Esophagus (tissue), 2 donors: ENCODE data around the gene C6orf141. TPM values are rescaled to one million over a fixed set of nuclear protein-coding genes. Genes with fewer than 3 reads are reported as not detected.

ENCODE experiments used
- H3K27ac ChIP-seq, 2 donors: one replicate each; pipeline ENCODE4 v1.5.1; 2013; ENCODE audit warnings: low read depth in 2 of 2, mild to moderate bottlenecking in 2 of 2, inconsistent platforms in 1 of 2, low read length in 1 of 2, moderate library complexity in 1 of 2
- H3K27me3 ChIP-seq, 2 donors: one replicate each; pipeline ENCODE4 v1.6.1; 2013; ENCODE audit warnings: low read length in 2 of 2, control low read depth in 1 of 2, mild to moderate bottlenecking in 1 of 2; ENCODE audit not compliant: insufficient read depth in 2 of 2, control insufficient read depth in 1 of 2
- H3K36me3 ChIP-seq, 2 donors: one replicate each; pipeline ENCODE4 v1.6.1; 2013; ENCODE audit warnings: low read length in 1 of 2; ENCODE audit not compliant: control insufficient read depth in 2 of 2, insufficient read depth in 2 of 2
- H3K4me1 ChIP-seq, 2 donors: one replicate each; pipeline ENCODE4 v1.6.1; 2013; ENCODE audit warnings: low read length in 1 of 2; ENCODE audit not compliant: control insufficient read depth in 2 of 2, insufficient read depth in 2 of 2
- H3K4me3 ChIP-seq, 2 donors: one replicate each; pipeline ENCODE4 v1.5.1; 2013; ENCODE audit warnings: low read length in 2 of 2, mild to moderate bottlenecking in 2 of 2, low read depth in 1 of 2, moderate library complexity in 1 of 2
- H3K9me3 ChIP-seq, 2 donors: one replicate each; pipeline ENCODE4 v1.6.1; 2013; ENCODE audit warnings: mild to moderate bottlenecking in 2 of 2, low read depth in 1 of 2, low read length in 1 of 2, moderate library complexity in 1 of 2; ENCODE audit not compliant: control insufficient read depth in 2 of 2, insufficient read depth in 1 of 2
- WGBS, 2 donors: extraction: QIAGEN DNeasy Blood & Tissue Kit; methylation state at CpG; one replicate each; pipeline ENCODE4 v1.1.7; 2013; 5-methylcytosine and 5-hydroxymethylcytosine counted together
- polyA plus RNA-seq, 2 donors: library from polyadenylated mRNA; stranded (reverse); fragments of 200-250 nt; gene quantifications; one replicate each; pipeline ENCODE4 v1.2.3, GENCODE V29; 2013
- donor health status: healthy with polysubstance abuse.
- donor health status: Bipolar disorder and iron deficiency.

The C6orf141 gene
- polyA plus RNA-seq: 1 to 10 TPM; 4.9 to 9.7 TPM

- H3K36me3 ChIP-seq: no peaks in the 10 kb centered on the region
- H3K27me3 ChIP-seq: no peaks in the 10 kb centered on the region
- no peaks in the 10 kb centered on the region for H3K9me3 ChIP-seq
- H3K4me1 ChIP-seq: peaks cover 4 to 5% of the 10 kb centered on the region in 2 donors
- peak within 1 kb of the TSS; percentile 61 to 83 for H3K4me3 ChIP-seq
- WGBS, 2 donors: 1% methylated on average over 41 to 42 of the region's 42 CpGs
- peak within 1 kb of the TSS in 1 of 2 donors; percentile 42 for H3K27ac ChIP-seq
Measured at GRCh38 chr6:49550492-49551077, at the start of gene C6orf141. C6orf141 (plus strand) TSS chr6:49550668; CDS start chr6:49550793, 125 bp downstream.

- H3K4me3 ChIP-seq: no peak overlapping the region
- 45 to 74% methylated on average over 5 of the region's 5 CpGs for WGBS, 2 donors
- H3K27ac ChIP-seq: no peak overlapping the region
- H3K4me1 ChIP-seq: no peaks in the 10 kb centered on the region
- no peaks in the 10 kb centered on the region for H3K27me3 ChIP-seq
- no peaks in the 10 kb centered on the region for H3K36me3 ChIP-seq
- H3K9me3 ChIP-seq: no peaks in the 10 kb centered on the region
Measured at GRCh38 chr6:49504666-49505065, 45.8 kb upstream of the C6orf141 start.

DNA sequence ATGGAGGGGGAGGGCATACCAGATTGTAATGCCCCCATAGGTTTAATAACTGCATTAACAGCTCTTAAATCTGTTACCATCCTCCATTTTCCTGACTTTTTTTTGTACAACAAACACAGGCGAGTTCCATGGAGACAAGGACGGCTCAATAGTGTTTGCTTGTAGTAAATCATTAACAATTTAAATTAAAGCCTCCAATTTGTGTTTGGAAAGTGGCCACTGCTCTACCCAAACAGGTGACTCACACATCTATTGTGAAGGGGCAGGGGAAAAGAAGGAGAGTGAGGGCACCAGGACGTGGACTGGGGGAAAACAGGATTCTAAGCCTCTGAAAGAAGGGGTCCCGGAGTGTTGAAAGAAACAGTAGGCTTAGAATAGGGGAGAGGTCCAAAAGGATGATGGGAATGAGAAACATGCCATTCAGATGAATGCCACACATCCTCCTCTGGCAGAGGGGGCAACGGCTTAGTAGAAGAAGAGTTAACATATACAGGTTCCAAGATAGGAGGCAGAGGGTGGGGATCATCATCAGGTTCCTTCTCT is 43.8 kb upstream of the C6orf141 start:
- WGBS, 2 donors: 61 to 76% methylated on average over 5 of the region's 5 CpGs
- Histone ChIP-seq H3K9me3 (no peaks in the 10 kb centered on the region), H3K36me3 (no peaks in the 10 kb centered on the region), H3K27ac (no peak overlapping the region), H3K27me3 (no peaks in the 10 kb centered on the region), H3K4me1 (no peaks in the 10 kb centered on the region), H3K4me3 (no peak overlapping the region)

DNA sequence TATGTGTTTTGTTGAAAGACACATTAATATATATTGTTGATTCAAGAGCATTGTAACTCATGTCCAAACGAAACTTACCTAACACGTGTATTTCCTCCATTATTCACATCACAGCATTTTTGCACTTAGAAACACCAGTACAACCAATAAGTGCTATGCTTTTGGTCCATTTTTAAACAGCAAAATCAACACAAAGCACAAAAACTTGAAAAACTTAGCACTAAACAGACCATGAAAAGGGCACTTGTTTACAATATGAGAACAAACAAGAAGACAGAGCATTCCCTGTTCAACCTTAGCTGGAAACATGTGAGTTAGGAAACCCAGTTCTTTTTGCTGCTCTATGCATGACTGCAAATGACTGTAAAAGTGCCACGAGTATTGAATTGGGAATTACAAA is 41.1 kb upstream of the C6orf141 start:
- H3K4me1 ChIP-seq: no peaks in the 10 kb centered on the region
- H3K9me3 ChIP-seq: no peaks in the 10 kb centered on the region
- H3K4me3 ChIP-seq: no peak overlapping the region
- H3K27ac ChIP-seq: no peak overlapping the region
- WGBS, 2 donors: 55 to 57% methylated on average over 3 of the region's 3 CpGs
- no peaks in the 10 kb centered on the region for H3K36me3 ChIP-seq
- no peaks in the 10 kb centered on the region for H3K27me3 ChIP-seq

DNA sequence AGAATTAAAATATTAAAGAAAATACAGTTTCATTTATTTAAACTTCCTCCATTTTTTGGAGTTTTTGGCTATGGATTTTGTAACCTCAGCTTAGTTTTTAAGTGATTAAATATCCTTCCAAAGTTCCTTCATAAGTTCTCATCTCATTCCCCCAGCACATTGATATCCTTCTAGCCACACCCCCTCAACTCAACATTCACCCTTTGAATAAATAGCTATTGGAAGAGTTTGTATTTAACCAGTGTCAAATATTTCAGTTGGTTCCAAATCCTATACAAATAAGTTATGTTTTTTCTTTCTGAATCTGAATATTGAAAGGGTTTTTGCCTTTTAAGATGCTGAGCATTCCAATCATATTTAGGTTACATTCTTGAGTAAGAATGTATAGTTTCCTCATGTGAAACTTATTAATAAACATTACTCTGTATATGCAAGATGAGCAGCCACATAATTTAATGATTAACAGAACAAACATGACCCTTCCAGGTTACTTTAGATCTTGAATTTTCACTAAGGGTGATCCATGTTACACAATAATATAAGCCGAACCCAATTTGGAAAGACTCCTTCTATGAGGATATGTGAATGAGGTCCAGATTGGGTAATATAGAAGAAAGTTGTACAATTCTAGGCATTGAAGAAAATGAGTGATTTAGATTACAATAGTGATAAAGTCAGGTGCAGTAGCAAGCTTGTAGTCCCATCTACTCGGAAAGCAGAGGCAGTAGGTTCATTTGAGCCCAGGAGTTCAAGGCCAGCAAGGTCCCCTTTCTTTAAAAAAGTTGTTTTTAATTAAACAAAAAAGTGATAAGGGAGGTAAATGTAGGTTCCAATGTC is 37.1 kb upstream of the C6orf141 start:
- Histone ChIP-seq H3K36me3 (no peaks in the 10 kb centered on the region), H3K27me3 (no peaks in the 10 kb centered on the region), H3K27ac (no peak overlapping the region), H3K4me3 (no peak overlapping the region), H3K4me1 (no peaks in the 10 kb centered on the region), H3K9me3 (no peaks in the 10 kb centered on the region)
- WGBS, 2 donors: 59 to 82% methylated on average over 2 of the region's 2 CpGs

- no peaks in the 10 kb centered on the region for H3K36me3 ChIP-seq
- no peaks in the 10 kb centered on the region for H3K4me1 ChIP-seq
- H3K27me3 ChIP-seq: no peaks in the 10 kb centered on the region
- WGBS, 2 donors: 69 to 71% methylated on average over 8 of the region's 8 CpGs
- H3K9me3 ChIP-seq: no peaks in the 10 kb centered on the region
- H3K27ac ChIP-seq: no peak overlapping the region
- H3K4me3 ChIP-seq: no peak overlapping the region
Measured at GRCh38 chr6:49514571-49515484, 35.6 kb upstream of the C6orf141 start.

DNA sequence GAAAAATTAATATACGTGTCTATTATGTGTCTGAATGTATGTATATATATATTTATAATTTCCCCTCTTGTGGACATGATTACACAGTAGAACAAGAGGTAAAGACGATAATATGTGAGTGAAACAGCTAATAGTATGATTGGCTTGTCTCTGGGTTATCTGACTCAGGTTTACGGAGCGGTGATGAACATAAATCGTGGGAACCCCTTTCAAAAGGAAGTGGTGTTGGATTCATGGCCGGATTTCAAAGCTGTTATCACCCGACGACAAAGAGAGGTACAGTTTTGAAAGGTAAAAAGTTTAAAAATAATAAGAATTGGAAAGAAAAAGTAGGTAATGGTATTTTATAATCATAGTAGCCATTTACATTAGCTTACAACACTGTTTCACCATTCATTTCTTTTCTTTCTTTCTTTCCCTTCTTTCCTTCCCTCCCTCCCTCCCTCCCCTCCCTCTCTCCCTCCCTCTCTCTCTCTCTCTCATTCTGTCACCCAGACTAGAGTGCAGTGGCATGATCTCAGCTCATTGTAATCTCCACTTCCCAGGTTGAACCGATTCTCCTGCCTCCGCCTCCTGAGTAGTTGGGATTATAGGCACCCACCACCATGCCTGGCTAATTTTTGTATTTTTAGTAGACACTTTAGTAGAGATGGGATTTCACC is 34.9 kb upstream of the C6orf141 start:
- WGBS, 2 donors: 79 to 86% methylated on average over 10 of the region's 10 CpGs
- no peaks in the 10 kb centered on the region for H3K27me3 ChIP-seq
- no peaks in the 10 kb centered on the region for H3K9me3 ChIP-seq
- H3K36me3 ChIP-seq: no peaks in the 10 kb centered on the region
- no peak overlapping the region for H3K4me3 ChIP-seq
- H3K4me1 ChIP-seq: no peaks in the 10 kb centered on the region
- no peak overlapping the region for H3K27ac ChIP-seq

GRCh38 chr6:49516147-49516505 is 34.3 kb upstream of the C6orf141 start:
- 55 to 77% methylated on average over 4 of the region's 4 CpGs for WGBS, 2 donors
- H3K36me3 ChIP-seq: no peaks in the 10 kb centered on the region
- H3K4me1 ChIP-seq: no peaks in the 10 kb centered on the region
- no peaks in the 10 kb centered on the region for H3K27me3 ChIP-seq
- no peak overlapping the region for H3K4me3 ChIP-seq
- H3K27ac ChIP-seq: no peak overlapping the region
- H3K9me3 ChIP-seq: no peaks in the 10 kb centered on the region

DNA sequence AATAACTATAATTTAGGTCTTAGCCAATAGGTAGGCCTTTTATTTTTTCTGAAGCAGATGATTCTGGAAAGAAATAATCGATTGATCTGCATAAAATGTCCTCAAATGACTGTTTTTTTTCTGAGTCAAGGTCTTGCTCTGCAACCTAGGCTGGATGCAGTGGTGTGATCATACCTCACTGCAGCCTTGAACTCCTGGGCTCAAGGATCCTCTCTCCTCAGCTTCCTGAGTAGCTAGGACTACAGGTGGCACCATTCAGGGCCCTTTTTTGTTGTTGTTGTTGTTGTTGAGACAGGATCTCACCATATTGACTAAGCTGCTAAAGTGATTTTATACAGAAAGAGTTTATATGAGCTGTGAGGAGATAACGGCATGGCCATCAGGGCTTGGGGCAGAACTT is 32.5 kb upstream of the C6orf141 start:
- Histone ChIP-seq H3K4me1 (no peaks in the 10 kb centered on the region), H3K27me3 (no peaks in the 10 kb centered on the region), H3K36me3 (no peaks in the 10 kb centered on the region), H3K27ac (no peak overlapping the region), H3K9me3 (no peaks in the 10 kb centered on the region), H3K4me3 (no peak overlapping the region)
- WGBS, 2 donors: 88 to 93% methylated on average over 2 of the region's 2 CpGs
